Activated naive CD4-positive, alpha-beta T cell treated with anti-CD3 and anti-CD28 coated beads, Interleukin-2, amount 10 ng/mL, durations not matched to agents 7 days and 5 days (primary cell): ENCODE data around the gene HLA-DOA.

Experiments used
- CTCF ChIA-PET: fragments of 350-600 bp; sonication (Branson Sonifier 250); formaldehyde crosslinking; loops from one replicate; lab custom pipeline; 2021; ENCODE audit warnings: antibody characterized with exemption; lab: Charles Lee
- DNase-seq: peaks from one replicate; pipeline ENCODE4 v3.0.0-alpha.2; 2020
- H3K27ac Mint-ChIP-seq: one replicate; pipeline ENCODE4 v1.8.0; 2021; ENCODE audit warnings: mild to moderate bottlenecking, moderate library complexity, mixed read lengths
- H3K27me3 Mint-ChIP-seq: one replicate; pipeline ENCODE4 v1.8.0; 2021; ENCODE audit warnings: mild to moderate bottlenecking, mixed read lengths
- H3K36me3 Mint-ChIP-seq: one replicate; pipeline ENCODE4 v1.8.0; 2021; ENCODE audit warnings: mixed read lengths
- H3K4me1 Mint-ChIP-seq: one replicate; pipeline ENCODE4 v1.8.0; 2021; ENCODE audit warnings: mixed read lengths
- H3K4me3 Mint-ChIP-seq: one replicate; pipeline ENCODE4 v1.8.0; 2021; ENCODE audit warnings: mild to moderate bottlenecking, moderate library complexity, mixed read lengths
- H3K9me3 Mint-ChIP-seq: one replicate; pipeline ENCODE4 v1.8.0; 2021; ENCODE audit warnings: mixed read lengths

Gene HLA-DOA

DNA sequence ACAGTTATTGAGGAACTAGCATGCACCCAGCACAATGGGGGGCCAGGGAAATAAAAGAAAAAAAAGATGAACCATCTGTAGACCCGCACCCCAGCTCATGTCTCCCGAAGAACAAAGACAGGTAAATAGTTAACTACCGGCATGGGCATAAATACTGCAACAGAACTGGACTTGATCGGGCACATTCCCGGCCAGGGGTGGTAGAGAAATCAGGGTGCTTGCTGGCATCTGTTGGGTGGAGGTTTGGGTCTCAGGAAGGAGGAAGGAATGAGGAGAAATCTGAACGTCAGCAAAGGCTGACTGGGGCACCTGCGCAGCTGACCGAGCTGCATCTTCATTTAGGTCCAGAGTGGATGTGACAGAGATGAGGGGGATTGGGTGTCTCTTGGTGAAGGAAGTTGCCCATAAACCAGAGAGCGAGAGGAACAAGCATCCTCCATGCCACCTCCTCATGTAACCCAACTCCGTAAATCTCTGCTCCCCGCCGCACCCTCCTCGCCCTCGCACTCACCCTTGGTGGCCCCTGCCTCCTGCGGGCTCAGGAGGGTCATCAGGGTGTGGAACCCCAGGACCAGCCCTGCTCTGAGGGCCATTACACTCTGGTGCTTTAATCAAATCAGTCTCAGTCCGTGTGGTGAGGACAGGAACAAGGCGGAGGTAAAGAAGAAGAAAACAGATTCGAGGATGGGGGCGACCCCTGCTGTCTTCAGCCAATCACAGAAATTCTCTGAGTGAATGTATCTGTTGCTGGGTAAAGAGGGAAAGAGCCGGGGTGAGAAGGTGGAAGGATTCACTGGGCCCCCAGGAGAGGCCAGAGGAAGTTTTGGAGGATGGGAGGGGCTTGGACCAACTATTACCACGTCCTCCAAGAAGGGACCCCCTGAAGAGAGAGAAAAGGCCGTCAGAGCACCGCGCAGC lies at the start of gene HLA-DOA:
HLA-DOA (minus strand) TSS at position 648 of the 918 bp plus-strand sequence.
- Mint-ChIP-seq H3K4me3 (peak within 1 kb of the TSS; percentile 8), H3K36me3 (no peaks in the 10 kb centered on the region)
- CTCF ChIA-PET = interaction anchor here (0.8 kb wide), 1 partner anchor 10 kb away, joined by 3 read pairs; no protein-coding TSS in a partner anchor

DNA sequence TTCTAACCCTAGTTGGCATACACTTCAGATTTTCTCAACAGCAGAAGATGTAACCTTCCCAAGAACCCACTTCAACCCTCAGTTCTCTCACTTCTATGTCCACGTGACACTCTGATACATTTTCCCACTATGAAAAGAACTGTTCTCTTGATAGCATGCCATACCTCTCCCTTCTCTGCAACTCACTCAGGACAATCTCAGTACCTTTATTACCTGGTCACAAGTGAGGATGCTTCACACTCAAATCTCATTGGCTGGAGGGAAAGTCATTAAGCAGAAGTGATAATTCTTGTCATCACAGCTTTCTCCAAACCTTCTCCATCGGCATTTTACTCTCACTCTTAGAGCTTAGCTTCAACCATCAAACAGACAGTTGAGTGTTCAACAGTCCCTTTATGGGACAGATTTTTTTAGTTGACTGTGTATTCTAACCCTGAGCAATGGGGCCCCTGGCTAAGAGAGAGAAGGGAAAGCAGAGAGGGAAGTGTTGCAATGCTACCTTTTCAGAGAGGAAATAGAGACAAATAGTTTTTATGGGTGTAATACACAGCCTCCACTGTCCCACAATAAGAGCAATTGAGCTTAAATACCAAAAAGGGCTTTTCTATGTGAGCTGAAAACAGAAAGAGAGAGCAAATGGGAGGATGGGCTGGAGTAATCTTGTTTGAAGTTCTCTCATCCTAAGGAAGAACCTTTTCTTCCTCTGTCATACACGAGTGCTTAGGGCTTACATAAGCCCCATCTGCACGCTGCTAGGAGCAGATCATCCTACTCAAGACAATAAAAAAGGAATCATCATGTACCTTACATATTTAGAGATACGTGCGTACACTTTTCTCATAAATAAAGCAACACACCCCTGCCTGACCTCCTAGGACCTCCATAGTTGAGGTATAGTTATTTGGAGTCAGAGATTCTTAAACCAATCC lies 48.1 kb upstream of the HLA-DOA start:
- no peaks in the 10 kb centered on the region for H3K4me1 Mint-ChIP-seq
- DNase-seq = no peak
- CTCF ChIA-PET = interaction anchor here (0.5 kb wide), 1 partner anchor 88 kb away, joined by 3 read pairs; no protein-coding TSS in a partner anchor
- peaks cover 10% of the 10 kb centered on the region for H3K27me3 Mint-ChIP-seq
- H3K27ac Mint-ChIP-seq = no peak overlapping the region
- no peak overlapping the region for H3K4me3 Mint-ChIP-seq
- H3K9me3 Mint-ChIP-seq = no peaks in the 10 kb centered on the region
- H3K36me3 Mint-ChIP-seq = no peaks in the 10 kb centered on the region

More for the DNA sequence above, at the start of gene HLA-DOA:
- no peaks in the 10 kb centered on the region for H3K9me3 Mint-ChIP-seq
- H3K27ac Mint-ChIP-seq = no peak within 1 kb of the TSS
- H3K4me1 Mint-ChIP-seq = peaks cover 11% of the 10 kb centered on the region
- H3K27me3 Mint-ChIP-seq = peaks cover 59% of the 10 kb centered on the region
- DNase-seq = peak; percentile 46

DNA sequence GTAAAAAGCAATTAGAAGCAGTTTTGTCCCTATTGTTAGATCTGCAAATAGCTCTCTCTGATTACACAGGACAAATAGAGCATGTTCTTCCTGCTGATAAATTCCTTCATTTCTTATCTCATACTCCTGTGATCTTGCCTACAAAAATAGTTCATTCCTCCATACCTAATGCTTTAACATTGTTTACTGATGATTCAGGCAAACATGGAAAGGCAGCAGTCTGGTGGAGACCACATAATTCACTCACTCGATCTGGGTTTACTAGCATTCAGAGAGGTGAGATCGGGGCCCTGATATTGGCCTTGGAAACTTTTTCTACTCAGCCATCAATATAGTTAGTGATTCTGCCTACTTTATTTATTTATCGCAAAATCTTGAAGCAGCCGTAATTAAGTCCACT lies 43.8 kb upstream of the HLA-DOA start:
- Mint-ChIP-seq H3K4me1 (no peaks in the 10 kb centered on the region), H3K27me3 (peaks cover 19% of the 10 kb centered on the region), H3K27ac (no peak overlapping the region), H3K36me3 (no peaks in the 10 kb centered on the region), H3K4me3 (no peak overlapping the region), H3K9me3 (no peaks in the 10 kb centered on the region)
- no peak for DNase-seq
- CTCF ChIA-PET = no interaction called here

DNA sequence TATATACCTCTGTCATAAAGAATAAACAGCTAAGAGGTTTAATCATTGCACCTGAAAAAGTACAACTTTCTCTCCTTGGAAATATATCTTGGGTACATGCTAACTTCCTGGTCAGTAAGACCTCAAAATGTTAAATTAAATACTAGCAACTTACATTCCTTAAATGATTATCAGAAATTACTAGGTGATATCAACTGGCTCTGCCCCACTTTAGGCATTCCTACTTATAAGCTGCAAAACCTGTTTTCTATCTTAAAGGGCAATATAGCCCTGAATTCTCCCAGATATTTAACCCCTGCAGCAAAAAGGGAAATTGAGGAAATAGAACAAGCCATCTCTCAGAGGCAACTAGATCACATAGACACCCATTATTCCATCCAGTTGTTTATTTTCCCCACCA lies 43.2 kb upstream of the HLA-DOA start:
- DNase-seq = no peak
- Mint-ChIP-seq H3K4me1 (no peaks in the 10 kb centered on the region), H3K36me3 (no peaks in the 10 kb centered on the region), H3K27me3 (peaks cover 18% of the 10 kb centered on the region), H3K27ac (no peak overlapping the region), H3K9me3 (no peaks in the 10 kb centered on the region), H3K4me3 (no peak overlapping the region)
- CTCF ChIA-PET = no interaction called here

- H3K27me3 Mint-ChIP-seq = peaks cover 28% of the 10 kb centered on the region
- CTCF ChIA-PET = interaction anchor here (0.5 to 1.5 kb wide), 5 partner anchors 26 to 795 kb away, joined by 3 to 4 read pairs (median 3); partner anchors contain the start of gene HLA-DPB1
- DNase-seq = no peak
- no peaks in the 10 kb centered on the region for H3K4me1 Mint-ChIP-seq
- no peak overlapping the region for H3K4me3 Mint-ChIP-seq
- H3K36me3 Mint-ChIP-seq = no peaks in the 10 kb centered on the region
- H3K27ac Mint-ChIP-seq = no peak overlapping the region
- H3K9me3 Mint-ChIP-seq = no peaks in the 10 kb centered on the region
Observed at GRCh38 chr6:33050014-33050810, 40.8 kb upstream of the HLA-DOA start.

DNA sequence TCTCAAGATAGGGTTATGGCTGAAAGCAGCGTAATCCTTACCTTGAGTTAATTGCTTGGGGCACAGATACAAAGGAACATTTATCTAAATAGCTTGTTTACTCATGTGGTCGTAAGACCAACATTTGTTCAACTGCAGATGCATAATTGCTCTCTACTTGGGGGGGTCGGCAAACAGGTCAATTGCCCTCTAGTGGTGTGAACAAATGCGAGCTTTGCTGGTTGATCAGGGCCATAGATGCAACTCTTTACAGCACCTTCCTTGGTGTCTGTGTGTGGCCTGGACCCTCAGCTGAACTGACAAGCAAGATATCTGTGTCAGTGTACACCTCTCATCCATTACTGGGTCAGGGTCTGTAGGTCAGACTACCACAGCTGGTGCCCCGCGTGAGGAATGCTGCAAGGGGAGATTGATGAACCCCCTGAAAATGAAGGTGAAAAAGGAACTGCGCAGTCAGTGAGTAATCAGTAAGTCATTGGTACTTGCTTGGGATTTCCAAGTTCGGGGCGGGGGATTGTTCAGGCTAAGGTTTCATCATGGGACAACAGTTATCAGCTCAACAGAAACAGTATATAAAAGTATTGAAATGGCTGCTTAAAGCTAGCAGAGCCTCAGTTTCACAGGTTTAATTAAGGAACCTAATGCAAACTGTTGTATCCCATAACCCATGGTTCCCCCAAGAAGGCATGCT lies 40.1 kb upstream of the HLA-DOA start:
- H3K27me3 Mint-ChIP-seq = peaks cover 32% of the 10 kb centered on the region
- no peak for DNase-seq
- no peaks in the 10 kb centered on the region for H3K4me1 Mint-ChIP-seq

GRCh38 chr6:33040157-33040556 lies 30.8 kb upstream of the HLA-DOA start:
- peaks cover 43% of the 10 kb centered on the region for H3K27me3 Mint-ChIP-seq
- H3K4me1 Mint-ChIP-seq = no peaks in the 10 kb centered on the region
- no peak overlapping the region for H3K4me3 Mint-ChIP-seq
- H3K9me3 Mint-ChIP-seq = no peaks in the 10 kb centered on the region
- no peaks in the 10 kb centered on the region for H3K36me3 Mint-ChIP-seq
- no peak for DNase-seq
- CTCF ChIA-PET = interaction anchor here (1.0 kb wide), 1 partner anchor 25 kb away, joined by 3 read pairs; no protein-coding TSS in a partner anchor
- no peak overlapping the region for H3K27ac Mint-ChIP-seq

More for the DNA sequence above, 40.1 kb upstream of the HLA-DOA start:
- Mint-ChIP-seq H3K4me3 (no peak overlapping the region), H3K36me3 (no peaks in the 10 kb centered on the region), H3K27ac (no peak overlapping the region), H3K9me3 (no peaks in the 10 kb centered on the region)
- CTCF ChIA-PET = interaction anchor here (0.5 to 1.5 kb wide), 3 partner anchors 26 to 795 kb away, joined by 3 to 4 read pairs (median 3); partner anchors contain the start of gene HLA-DPB1

DNA sequence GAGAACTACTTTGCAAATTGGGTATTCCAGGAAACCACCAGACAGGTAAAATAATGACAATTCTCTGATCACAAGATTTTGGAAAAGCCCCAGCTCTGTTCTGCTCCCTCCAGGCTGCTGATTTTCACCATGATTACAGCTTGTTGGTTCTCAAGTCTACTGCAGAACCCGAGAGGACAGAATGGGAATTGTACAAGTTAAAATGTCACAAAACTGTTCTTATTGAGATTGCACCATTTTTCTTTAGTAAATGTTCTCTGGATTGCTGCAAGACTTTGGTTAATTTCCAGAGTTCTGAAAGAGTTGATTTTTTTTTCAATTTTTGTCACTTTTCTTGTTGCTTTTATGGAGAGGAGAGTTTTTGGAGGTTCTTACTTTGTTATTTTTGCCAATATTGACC lies 27.1 kb upstream of the HLA-DOA start:
- no peak for DNase-seq
- peaks cover 52% of the 10 kb centered on the region for H3K27me3 Mint-ChIP-seq
- no peaks in the 10 kb centered on the region for H3K36me3 Mint-ChIP-seq
- H3K9me3 Mint-ChIP-seq = peaks cover 1% of the 10 kb centered on the region
- H3K4me3 Mint-ChIP-seq = no peak overlapping the region
- H3K4me1 Mint-ChIP-seq = no peaks in the 10 kb centered on the region
- CTCF ChIA-PET = no interaction called here
- no peak overlapping the region for H3K27ac Mint-ChIP-seq

DNA sequence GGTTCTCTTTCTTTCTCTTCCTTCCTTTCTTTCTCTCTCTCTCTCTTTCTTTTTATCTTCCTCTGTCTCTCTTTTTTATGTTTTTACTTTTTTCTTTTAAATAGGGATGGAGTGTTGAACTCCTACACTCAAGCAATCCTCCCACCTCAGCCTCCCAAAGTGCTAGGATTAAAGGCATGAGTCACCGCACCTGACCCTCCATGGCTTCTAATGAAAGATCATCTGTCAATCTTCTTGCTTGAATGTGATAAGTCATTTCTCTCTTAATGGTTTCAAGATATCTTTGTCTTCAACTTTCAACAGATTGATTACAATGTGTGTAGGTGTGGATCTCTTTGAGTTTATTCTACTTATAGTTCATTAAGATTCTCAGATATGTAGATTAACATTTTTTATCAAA lies 25.2 kb upstream of the HLA-DOA start:
- no peak for DNase-seq
- peaks cover 50% of the 10 kb centered on the region for H3K27me3 Mint-ChIP-seq
- H3K9me3 Mint-ChIP-seq = peaks cover 1% of the 10 kb centered on the region
- no peaks in the 10 kb centered on the region for H3K36me3 Mint-ChIP-seq
- CTCF ChIA-PET = no interaction called here
- H3K4me3 Mint-ChIP-seq = no peak overlapping the region
- H3K27ac Mint-ChIP-seq = no peak overlapping the region
- peaks cover 3% of the 10 kb centered on the region for H3K4me1 Mint-ChIP-seq

- peaks cover 14% of the 10 kb centered on the region for H3K4me1 Mint-ChIP-seq
Observed at GRCh38 chr6:33030245-33030644, 20.9 kb upstream of the HLA-DOA start.

GRCh38 chr6:33029328-33030184 lies 20.2 kb upstream of the HLA-DOA start:
- CTCF ChIA-PET = interaction anchor here (1.2 kb wide), 1 partner anchor 90 kb away, joined by 3 read pairs; no protein-coding TSS in a partner anchor
- H3K4me3 Mint-ChIP-seq = no peak overlapping the region
- no peaks in the 10 kb centered on the region for H3K36me3 Mint-ChIP-seq
- H3K27me3 Mint-ChIP-seq = peaks cover 30% of the 10 kb centered on the region
- DNase-seq = no peak
- no peaks in the 10 kb centered on the region for H3K9me3 Mint-ChIP-seq
- no peak overlapping the region for H3K27ac Mint-ChIP-seq
- H3K4me1 Mint-ChIP-seq = peaks cover 14% of the 10 kb centered on the region

More at GRCh38 chr6:33030245-33030644, 20.9 kb upstream of the HLA-DOA start:
- Mint-ChIP-seq H3K27ac (no peak overlapping the region), H3K9me3 (peaks cover 1% of the 10 kb centered on the region), H3K36me3 (no peaks in the 10 kb centered on the region), H3K4me3 (no peak overlapping the region), H3K27me3 (peaks cover 36% of the 10 kb centered on the region)
- CTCF ChIA-PET = no interaction called here
- no peak for DNase-seq

DNA sequence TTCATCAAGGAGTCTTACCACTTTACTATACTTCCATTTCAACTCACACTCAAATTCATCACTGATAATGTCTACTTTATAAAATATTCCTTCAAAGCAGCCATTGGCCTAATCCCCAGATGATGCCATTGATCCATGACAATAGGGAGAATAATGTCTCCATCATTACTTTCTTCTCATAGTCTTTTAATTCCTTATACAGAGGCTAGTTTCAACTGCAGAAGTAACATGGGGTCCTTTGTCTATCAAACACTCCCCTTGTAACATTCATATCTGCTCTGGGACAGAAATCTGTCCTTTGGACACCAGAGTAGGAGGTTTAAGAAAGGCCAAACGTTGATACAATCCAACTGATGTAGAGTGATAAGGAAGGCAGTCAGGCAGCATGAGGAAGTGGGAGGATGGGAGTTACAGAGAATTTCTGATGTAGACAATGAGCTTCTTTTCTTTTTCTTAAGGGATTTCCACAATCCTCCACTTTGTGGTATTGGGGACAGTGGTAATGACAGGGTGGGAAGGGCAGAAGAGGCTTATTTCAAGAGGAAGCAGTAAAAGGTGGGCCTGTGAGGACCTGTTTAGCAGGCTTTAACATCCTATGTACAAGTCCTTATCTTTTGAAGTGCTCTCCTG lies 18.9 kb upstream of the HLA-DOA start:
- H3K27ac Mint-ChIP-seq = no peak overlapping the region
- H3K36me3 Mint-ChIP-seq = no peaks in the 10 kb centered on the region
- H3K27me3 Mint-ChIP-seq = peaks cover 26% of the 10 kb centered on the region
- DNase-seq = no peak
- peaks cover 14% of the 10 kb centered on the region for H3K4me1 Mint-ChIP-seq
- H3K9me3 Mint-ChIP-seq = no peaks in the 10 kb centered on the region
- H3K4me3 Mint-ChIP-seq = no peak overlapping the region
- CTCF ChIA-PET = interaction anchor here (1.2 to 1.5 kb wide), 3 partner anchors 12 to 131 kb away, joined by 3 to 5 read pairs (median 3); no protein-coding TSS in a partner anchor
